ENCODE measurements around the gene MED28. TPM values are rescaled to one million over a fixed set of nuclear protein-coding genes. Genes with fewer than 3 reads are reported as not detected.

MED28 gene
- total and polyA plus RNA-seq, 12 donors = 4.9 to 49.4 (median 12.1) TPM

GRCh38 chr4:17578482-17578891 is 36.0 kb upstream of the MED28 start:
- TF ChIP-seq POLR2A (IDR thresholded peaks at IDR 0.05) = no peak
- no peak for TF ChIP-seq CTCF (IDR thresholded peaks at IDR 0.05)
- no peak for DNase-seq
- intact Hi-C loops (cut with DNase I) = no loop called here
- Histone ChIP-seq H3K27ac (peak overlapping the region in 4 of 5 donors; percentile 92 to 97 (median 94)), H3K4me3 (peak overlapping the region in 2 of 4 donors; percentile 0 to 89), H3K27me3 (no peaks in the 10 kb centered on the region), H3K36me3 (replicated peaks in 1 of 2) (peaks cover 0 to 32% of the 10 kb centered on the region in 2 donors), H3K4me1 (replicated peaks in 1 of 2) (peaks cover 10 to 28% of the 10 kb centered on the region in 2 donors), H3K9me3 (replicated peaks in 1 of 3) (no peaks in the 10 kb centered on the region)
- WGBS, 4 donors = 54 to 69% (median 60%) methylated on average over 6 of the region's 6 CpGs

- Histone ChIP-seq H3K27ac (peak overlapping the region in 2 of 5 donors; percentile 57 to 72), H3K9me3 (replicated peaks in 1 of 3) (no peaks in the 10 kb centered on the region), H3K27me3 (no peaks in the 10 kb centered on the region), H3K36me3 (replicated peaks in 1 of 2) (peaks cover 0 to 56% of the 10 kb centered on the region in 2 donors), H3K4me3 (no peak overlapping the region), H3K4me1 (replicated peaks in 1 of 2) (peaks cover 10 to 28% of the 10 kb centered on the region in 2 donors)
- TF ChIP-seq CTCF (IDR thresholded peaks at IDR 0.05) = no peak
- no peak for TF ChIP-seq POLR2A (IDR thresholded peaks at IDR 0.05)
- intact Hi-C loops (cut with DNase I) = no loop called here
- WGBS, 4 donors = 72 to 88% (median 73%) methylated on average over 7 of the region's 7 CpGs
- no peak for DNase-seq
Observed at GRCh38 chr4:17580969-17581368, 33.5 kb upstream of the MED28 start.

GRCh38 chr4:17583276-17583675 is 31.2 kb upstream of the MED28 start:
- H3K36me3 ChIP-seq (replicated peaks in 1 of 2) = peaks cover 0 to 80% of the 10 kb centered on the region in 2 donors
- TF ChIP-seq POLR2A (IDR thresholded peaks at IDR 0.05) (no peak), CTCF (IDR thresholded peaks at IDR 0.05) (no peak)
- H3K27me3 ChIP-seq = no peaks in the 10 kb centered on the region
- H3K4me1 ChIP-seq (replicated peaks in 1 of 2) = peaks cover 10 to 24% of the 10 kb centered on the region in 2 donors
- H3K4me3 ChIP-seq = no peak overlapping the region
- intact Hi-C loops (cut with DNase I) = no loop called here
- H3K9me3 ChIP-seq (replicated peaks in 1 of 3) = no peaks in the 10 kb centered on the region
- H3K27ac ChIP-seq = no peak overlapping the region
- no peak for DNase-seq
- 88 to 91% (median 89%) methylated on average over 9 of the region's 9 CpGs for WGBS, 4 donors

- DNase-seq = no peak
- peaks cover 0 to 86% of the 10 kb centered on the region in 2 donors for H3K36me3 ChIP-seq (replicated peaks in 1 of 2)
- no peak overlapping the region for H3K27ac ChIP-seq
- no peaks in the 10 kb centered on the region for H3K9me3 ChIP-seq (replicated peaks in 1 of 3)
- H3K4me3 ChIP-seq = no peak overlapping the region
- no peaks in the 10 kb centered on the region for H3K27me3 ChIP-seq
- peaks cover 8 to 18% of the 10 kb centered on the region in 2 donors for H3K4me1 ChIP-seq (replicated peaks in 1 of 2)
- intact Hi-C loops (cut with DNase I) = no loop called here
- WGBS, 4 donors = 88 to 95% (median 94%) methylated on average over 4 of the region's 4 CpGs
- TF ChIP-seq POLR2A (IDR thresholded peaks at IDR 0.05) = no peak
- no peak for TF ChIP-seq CTCF (IDR thresholded peaks at IDR 0.05)
Observed at GRCh38 chr4:17583941-17584340, 30.5 kb upstream of the MED28 start.
